ENCODE results near the gene SLC39A8.

SLC39A8 gene

GRCh38 chr4:102234243-102234838, 110.9 kb downstream of the SLC39A8 start:
- DNase-seq = no peak

- no peak for DNase-seq
Measured at GRCh38 chr4:102230194-102230593, 115.1 kb downstream of the SLC39A8 start.

GRCh38 chr4:102227388-102227787, 117.9 kb downstream of the SLC39A8 start:
- DNase-seq = no peak

- peak in 1 of 56 donors; percentile 0 for DNase-seq
Measured at GRCh38 chr4:102223461-102223860, 121.8 kb downstream of the SLC39A8 start.

GRCh38 chr4:102222838-102223409, 122.4 kb downstream of the SLC39A8 start:
- DNase-seq = no peak

- no peak for DNase-seq
Measured at GRCh38 chr4:102219129-102219528, 126.2 kb downstream of the SLC39A8 start.

- no peak for DNase-seq
Measured at GRCh38 chr4:102218656-102219055, 126.6 kb downstream of the SLC39A8 start.

GRCh38 chr4:102217775-102218355, 127.4 kb downstream of the SLC39A8 start:
- no peak for DNase-seq

GRCh38 chr4:102217345-102217744, 127.9 kb downstream of the SLC39A8 start:
- DNase-seq = no peak

- no peak for DNase-seq
Measured at GRCh38 chr4:102216666-102217065, 128.6 kb downstream of the SLC39A8 start.

GRCh38 chr4:102213031-102213430, 132.3 kb downstream of the SLC39A8 start:
- no peak for DNase-seq

Data from amygdala (tissue), 56 donors.